Forelimb muscle (tissue), 1 donor: ENCODE data around the gene MAP2K7. TPM values are rescaled to one million over a fixed set of nuclear protein-coding genes. Genes with fewer than 3 reads are reported as not detected.
A peak's percentile ranks its signal among the peaks of the same experiment; 100 is the strongest.

Experiments
- DNase-seq: peaks from one replicate; pipeline ENCODE4 v3.0.0-alpha.2; 2013; ENCODE audit warnings: low read depth
- polyA plus RNA-seq: library from polyadenylated mRNA; unstranded; fragments of 120-200 nt; gene quantifications from one replicate; pipeline ENCODE4 v1.2.1, GENCODE V29; 2013; ENCODE audit not compliant: insufficient read length

Gene MAP2K7
- polyA plus RNA-seq, 1 donor = 23.3 TPM

DNA sequence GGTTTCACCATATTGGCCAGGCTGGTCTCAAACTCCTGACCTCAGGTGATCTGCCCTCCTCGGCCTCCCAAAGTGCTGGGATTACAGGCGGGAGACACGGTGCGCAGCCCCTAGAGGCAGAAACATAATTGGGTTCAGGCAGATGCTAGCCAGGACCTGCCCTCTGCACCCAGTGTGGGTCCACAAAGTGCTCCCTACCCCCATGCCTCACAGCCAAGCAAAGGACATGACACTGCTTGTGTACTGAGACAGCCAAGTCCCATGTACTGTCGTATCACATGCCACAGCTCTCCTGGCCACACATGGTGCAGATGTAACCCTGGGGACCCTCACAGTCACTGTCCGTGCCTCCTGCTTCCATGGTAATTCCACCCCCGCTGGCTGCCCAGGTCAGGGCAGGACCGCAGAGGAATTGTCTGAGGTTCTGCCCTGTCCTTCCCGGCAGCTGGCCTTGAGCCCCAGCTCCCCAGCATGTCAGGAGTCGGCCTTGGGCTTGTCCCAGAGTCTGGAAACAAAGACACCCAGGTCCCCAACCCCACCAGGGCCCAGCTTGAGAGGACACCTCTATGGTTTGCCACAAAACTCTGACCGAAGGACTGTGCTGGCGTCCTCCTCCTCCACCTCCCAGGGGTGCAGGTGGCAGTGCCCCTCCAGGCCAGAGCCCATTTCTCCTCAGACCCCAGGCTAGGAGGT is 37.1 kb upstream of the MAP2K7 start:
- no peak for DNase-seq

DNA sequence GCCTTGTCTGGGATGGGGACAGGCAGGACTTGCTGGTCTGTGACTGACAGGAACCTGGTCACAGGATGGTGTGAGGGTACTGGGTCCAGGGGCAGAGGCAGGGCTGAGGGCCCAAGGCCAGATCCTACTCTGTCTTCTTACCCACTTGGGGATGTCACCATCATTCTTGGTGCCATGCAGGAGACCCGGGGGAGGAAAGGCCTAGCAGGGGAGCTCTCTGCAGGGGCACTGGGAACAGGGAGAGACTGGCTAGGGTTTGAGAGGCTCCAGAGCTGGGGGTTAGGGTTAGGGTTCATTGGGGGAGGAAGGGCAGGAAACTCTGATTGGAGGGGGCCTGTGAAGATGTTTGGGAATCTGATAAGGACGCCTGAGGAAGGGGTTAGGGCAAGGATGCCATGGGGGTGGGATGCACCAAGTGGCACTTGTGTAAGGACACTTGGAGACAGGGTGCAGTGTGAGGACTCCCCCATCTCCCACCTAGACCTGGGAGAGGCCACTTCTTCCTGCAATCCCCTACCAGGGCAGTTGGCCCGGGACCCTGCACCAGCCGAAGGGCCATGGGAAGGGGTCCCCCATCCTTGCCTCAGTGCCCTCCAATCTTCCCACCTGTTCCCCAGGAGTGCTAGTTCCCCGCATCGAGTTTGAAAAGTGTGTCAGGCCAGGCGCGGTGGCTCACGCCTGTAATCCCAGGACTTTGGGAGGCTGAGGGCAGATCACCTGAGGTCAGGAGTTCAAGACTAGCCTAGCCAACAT is 36.4 kb upstream of the MAP2K7 start:
- DNase-seq = no peak

DNA sequence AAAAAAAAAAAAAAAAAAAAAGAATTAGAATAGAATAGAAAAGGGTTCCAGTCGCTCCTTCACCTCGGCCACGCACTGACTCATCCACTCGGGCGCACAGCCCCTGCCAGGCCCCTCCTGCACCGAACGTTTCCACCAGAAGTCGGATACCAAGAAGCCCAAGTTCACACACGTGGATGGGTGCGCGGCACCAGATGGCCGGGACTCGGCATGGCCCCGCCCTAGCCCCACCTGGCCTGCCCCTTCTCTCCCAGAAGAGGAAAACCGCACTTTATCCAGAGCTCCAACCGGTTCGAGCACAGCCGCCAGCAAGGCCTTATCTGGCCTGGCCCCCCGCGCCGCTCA is 35.4 kb upstream of the MAP2K7 start:
- DNase-seq = no peak

DNA sequence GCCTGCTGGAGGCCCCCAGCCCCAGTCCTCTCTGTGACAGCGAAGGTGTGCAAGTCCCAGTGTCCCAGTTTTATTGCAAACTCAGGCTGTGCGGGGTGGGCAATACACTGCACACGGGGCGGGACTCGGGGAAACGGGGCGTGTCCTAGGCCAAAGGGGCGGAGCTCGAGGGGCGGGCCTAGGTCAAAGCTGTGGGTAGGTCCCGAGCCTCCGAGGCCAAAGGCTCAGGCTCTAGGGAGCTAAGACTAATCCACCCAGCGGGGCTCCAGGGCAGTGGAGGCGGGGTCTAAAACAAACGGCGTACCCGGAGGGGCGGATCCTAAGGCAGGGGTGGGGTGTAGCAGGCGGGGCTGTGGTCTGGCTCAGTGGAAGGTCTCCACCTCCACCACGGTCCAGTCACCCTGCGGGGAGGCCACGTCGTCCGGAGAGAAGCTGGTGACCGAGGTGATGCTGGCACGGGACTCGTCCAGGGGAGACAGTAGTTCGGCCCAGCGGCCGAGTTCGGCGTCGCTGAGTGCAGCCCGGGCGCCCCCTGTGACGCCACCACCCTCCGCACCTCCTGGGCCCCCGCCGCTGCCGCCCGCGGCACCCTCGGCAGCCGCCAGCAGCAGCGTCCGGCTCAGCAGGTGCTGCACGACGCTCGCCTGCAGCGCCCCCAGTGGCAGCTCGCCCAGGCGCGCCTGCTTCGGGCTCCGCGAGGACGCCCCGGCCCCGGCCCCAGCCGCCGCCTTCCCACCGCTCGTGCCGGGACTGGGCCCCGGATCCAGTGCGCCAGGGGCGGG is 34.8 kb upstream of the MAP2K7 start:
- DNase-seq = no peak

DNA sequence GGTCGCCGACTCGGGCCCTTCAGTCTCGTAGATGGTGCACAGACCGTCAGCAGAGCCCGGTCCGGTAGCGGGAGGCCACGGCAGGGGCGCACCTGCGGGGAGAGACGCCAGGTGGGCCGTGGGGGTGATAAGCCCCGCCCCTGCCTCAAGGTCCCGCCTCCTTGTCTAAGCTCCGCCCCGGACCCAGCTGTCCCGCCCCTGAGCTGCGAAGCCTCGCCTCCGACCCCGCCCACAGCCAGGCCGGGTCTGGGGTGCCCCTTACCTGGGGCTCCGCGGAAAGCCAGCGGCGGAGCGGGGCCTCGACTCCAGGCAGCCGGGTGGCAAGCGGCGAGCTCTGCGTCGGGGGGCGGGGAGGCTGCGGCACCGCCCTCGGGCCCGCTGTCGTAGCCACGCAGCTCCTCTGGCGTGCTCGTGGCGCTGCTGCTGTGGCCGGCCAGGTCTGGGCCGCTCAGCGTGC is 34.2 kb upstream of the MAP2K7 start:
- DNase-seq = no peak

DNA sequence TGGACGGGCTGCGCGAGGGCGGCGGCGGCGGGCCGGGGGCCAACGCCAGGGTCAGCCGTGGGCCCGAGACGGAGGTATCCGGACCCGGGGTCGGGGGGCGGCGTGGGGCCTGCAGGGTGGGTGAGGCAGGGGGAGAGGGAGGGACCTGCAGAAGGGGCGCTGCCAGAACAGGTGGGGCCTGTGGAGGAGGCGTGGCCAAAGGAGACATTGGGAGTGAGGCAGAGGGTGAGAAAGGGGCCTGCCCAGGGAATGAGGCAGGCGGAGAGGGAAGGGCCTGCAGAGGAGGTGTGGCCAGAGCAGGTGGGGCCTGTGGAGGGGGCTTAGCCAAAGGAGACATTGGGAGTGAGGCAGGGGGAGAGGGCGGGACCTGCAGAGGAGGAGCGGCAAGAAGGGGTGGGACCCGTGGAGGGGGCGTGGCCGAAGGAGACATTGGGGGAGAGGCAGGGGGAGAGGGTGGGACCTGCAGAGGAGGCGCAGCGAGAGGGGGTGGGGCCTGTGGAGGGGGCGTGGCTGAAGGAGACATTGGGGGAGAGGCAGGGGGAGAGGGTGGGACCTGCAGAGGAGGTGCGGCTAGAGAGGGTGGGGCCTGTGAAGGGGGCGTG is 33.7 kb upstream of the MAP2K7 start:
- DNase-seq = no peak

DNA sequence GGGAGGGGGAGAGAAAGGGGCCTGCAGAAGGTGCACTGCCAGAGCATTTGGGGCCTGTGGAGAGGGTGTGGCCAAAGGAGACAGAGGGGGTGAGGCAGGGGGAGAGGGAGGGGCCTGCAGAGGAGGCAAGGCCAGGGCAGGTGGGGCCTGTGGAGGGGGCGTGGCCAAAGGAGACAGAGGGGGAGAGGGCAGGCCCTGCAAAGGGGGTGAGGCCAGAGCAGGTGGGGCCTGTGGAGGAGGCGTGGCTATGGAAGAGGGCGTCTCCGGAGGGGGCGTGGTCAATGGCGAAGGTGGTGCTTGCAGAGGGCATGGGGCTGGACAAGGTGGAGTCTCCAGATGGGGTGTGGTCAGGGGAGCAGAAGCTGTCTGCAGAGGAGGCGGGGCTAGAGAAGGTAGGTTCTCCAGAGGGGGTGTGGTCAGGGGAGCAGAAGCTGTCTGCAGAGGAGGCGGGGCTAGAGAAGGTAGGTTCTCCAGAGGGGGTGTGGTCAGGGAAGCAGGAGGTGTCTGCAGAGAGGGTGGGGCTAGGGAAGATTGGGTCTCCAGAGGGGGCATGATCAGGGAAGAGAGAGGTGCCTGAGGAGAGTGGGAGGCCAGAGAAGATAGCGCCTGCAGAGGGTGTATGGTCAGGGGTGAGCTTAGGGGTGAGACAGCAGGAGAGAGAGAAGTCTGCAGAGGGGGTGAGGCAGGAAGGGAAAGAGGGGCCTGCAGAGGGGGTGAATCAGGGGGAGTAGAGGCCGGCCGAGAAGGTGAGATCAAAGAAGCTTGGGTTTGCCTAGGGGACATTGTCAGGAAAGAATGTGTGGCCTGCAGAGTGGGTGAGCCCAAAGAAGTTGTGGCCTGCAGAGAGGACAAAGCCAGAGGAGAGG is 32.9 kb upstream of the MAP2K7 start:
- no peak for DNase-seq

DNA sequence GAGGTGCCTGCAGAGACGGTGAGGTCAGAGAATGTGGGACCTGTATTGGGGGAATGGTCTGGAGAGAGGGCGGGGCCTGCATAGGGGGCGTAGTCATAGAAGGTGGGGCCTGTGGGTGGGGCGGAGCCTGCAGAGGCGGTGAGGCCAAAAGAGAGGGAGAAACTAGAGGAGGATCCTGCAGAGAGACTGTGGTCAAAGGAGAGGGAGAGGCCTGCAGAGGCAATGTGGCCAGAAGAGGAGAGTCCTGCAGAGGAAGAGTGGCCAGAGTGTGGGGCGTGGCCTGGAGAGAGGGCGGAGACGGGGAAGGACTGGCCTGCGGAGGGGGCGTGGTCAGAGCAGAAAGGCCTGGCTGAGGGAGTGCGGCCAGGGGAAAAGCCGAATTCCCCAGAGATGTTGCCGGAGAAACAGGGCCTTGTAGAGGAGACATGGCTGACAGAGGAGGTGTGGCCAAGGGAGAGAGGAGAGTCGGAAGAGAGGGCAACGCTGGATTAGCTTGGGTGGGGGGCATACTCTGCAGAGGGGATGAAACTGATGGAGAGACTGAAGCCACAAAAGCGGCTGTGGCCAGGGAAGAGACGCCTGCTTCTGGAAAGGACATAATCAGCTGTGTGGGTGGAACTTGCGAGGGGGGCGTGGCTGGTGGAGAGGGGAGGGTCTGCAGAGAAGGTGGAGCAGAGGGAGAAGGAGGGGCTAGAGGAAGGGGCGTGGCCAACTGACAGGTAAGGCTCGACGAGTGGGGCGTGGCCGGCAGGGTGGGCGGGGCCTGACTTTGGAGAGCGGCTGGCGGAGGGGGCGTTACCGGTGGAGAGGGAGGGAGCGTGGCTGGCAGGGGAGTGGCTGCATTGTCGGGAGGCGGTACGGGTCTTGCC is 32.0 kb upstream of the MAP2K7 start:
- peak; percentile 48 for DNase-seq

DNA sequence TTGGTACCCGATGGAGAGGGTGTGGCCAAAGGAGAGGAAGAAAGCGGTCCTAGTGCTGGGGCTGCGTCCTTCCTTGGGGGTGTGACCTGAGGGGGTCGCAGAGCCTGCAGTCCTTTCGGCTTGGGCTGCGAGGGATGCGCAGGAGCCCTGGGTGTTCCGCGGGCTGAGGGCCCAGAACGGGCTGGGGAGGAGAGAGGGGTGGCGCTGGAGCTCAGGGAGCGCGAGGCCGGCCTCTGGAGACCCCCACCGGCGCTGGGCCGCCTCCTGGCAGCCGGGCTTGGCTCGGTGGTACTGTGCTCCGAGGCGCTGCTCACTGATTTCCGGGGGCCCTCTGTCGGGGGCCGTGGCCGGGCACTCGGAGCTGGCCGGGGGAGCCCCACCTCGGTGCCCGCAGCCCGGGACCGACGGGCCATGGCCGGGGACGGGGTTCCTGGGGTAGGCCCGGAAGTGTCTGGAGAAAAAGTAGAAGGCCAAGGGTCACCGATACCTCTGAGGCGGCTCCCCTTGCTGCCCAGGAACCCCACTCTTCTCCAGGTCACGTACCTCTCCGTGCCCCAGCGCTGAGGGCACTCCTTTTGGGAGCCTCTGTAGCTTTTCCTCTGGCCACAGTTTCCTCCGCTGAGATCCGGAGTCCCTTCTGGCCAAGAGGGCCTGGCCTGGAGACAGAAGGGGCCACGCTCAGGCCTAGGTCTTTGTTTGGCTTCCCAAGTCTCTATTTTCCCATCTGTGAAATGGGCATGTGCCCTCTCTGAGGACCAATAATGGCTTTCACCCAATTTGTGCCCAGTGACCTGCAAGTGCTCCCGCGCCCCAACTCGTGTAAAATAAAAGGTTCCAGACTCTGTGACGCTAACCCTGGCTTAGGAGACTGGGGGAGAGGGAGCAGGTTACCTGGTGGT is 31.1 kb upstream of the MAP2K7 start:
- DNase-seq = no peak

DNA sequence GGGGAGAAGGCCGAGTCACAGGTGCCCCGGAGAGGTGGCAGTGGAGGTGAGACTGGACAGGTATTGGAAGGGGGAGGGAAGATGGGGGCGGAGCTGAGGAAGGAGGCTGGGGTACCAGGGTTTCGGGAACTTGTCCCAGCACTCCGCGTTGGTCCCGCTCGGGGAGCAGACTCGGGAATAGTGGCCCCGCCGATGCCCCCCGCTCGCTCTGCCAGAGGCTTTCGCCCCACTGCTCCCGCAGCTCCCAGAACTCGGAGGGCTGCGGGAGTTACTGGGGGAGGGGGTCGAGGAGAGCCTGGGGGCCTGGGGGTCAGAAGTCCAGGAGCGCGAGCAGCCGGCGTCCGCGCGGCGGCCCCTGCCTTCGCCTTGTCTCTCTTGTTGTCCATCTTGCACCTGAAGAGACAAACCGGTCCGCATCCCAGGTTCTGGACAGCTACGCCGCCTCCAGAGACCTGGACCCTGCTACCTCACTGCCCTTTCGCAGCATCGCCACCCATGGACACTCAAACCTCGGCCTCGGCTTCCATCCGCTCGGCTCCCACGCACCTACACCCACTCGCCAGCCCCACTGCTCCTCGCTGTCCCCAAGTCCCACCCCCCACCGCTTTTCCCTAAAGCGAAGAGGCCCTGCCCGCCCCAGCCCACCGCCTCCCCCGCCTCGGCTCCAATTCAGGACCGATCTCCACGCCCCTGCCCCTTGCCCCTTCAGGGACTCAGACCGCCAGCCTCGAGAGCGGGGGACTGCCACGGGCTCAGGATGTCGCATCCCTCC is 30.2 kb upstream of the MAP2K7 start:
- DNase-seq = no peak

DNA sequence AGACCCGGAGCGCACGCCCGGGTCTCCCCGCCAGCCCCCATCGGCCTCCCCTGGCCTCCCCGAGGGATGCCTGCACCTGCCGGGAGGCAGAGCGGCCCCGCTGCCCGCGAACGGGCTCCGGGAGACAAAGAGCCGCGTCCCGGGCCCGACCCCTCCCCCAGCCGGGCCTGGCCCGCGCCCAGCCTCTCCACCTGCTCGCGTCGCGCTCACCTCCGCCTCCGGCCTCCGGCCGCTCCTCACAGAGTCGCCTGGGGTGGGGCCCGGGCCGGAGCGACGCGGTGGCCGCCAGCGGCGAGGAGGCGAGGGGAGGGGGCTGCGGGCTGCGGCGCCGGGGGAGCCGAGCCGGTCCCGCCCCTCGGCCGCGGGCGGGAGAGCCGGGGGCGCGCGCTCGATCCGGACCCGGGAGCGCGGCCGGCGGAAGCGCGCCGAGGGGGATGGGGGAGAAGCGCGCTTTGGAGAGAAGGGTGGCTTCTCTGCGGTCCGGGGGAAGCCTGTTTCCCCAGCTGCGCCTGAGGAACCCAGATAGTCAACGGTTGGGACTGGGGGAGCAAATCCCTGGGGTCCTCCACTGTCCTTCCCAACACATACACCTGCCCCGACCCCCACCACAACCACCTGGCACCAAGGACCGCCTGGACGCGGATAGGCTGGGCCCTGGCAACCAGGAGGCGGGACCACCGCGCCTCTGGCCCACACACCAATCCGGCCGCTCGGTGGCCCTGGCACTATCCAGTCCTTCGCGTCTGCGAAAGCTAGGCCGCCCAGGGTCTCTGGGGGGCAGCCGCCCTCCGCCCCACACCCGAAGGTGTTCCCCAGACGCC is 29.4 kb upstream of the MAP2K7 start, which contains the start of gene PRR36:
PRR36 (minus strand) TSS at position 315 of the 821 bp plus-strand sequence. CDS start 701 bp downstream, outside the sequence.
- DNase-seq = no peak

DNA sequence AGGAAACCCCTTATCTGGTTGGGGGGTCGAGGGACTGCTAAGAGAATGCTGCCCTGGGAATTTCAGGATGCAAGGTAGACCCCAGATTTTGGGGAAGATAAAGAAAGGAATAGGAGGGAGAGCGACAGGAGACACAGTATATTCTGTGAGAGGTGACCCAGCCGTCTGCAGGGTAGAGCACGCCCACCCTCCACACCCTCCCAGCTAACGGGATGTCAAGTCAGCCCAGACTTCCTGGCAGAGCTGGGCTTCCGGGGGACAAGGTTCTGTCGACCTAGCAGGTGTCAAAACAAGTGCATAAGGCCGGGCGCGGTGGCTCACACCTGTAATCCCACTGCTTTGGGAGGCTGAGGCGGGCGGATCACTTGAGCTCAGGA is 28.8 kb upstream of the MAP2K7 start:
- DNase-seq = no peak

DNA sequence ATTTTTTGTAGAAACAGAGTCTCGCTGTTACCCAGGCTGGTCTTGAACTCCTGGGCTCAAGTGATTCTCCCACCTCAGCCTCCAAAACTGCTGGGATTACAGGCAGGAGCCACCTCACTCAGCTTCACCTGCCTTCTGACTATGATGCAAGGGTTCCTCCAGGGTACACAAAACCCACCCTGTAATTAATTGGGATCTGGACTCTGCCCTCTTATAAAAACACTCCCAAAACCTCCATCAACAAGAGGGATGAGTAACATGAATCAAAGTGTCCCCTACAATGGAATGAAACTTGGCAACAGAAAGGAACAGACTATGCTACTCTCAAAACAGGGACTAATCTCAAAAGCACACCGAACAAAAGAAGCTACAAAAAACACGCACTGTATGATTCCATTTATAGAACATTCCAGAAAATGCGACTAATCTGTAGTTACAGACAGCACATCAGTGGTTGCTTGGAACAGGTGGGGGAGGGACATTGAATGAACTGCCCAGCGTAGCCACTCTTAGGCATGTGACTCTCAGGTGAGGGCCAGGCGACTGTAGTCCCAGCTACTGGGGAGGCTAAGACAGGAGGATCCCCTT is 26.3 kb upstream of the MAP2K7 start:
- no peak for DNase-seq

DNA sequence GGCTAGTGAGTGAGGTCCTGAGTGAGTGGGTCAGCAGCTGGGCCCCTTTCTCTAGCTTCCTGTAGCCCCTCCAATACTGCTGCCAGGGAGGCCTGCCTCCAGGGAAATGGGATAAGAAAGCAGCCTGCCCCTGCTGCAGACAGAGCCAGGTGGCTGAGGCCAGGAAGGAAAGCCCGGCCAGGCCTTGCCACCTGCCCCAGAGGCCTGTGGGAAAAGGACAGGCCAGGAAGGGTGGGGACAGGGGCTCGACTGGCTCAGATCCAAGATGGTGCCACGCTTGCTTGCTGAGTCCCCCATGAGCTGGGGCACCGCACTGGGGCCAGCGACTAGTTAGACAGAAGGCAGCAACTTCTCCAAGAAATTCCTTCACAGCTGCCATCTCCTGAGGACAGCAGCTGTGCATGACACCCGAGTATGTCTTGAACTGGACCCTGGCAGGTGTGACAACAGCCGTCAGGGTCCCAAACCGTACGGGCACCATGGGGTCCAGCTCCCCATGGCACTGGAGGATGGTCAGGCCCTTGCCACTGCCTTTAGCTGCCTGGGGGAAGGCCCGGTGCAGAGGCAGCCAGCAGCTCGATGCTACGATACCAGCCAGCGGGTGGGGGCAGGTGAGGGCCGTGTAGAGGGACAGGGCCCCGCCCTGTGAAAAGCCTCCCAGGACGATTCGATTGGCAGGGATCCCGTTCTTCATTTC is 24.4 kb upstream of the MAP2K7 start:
- no peak for DNase-seq

DNA sequence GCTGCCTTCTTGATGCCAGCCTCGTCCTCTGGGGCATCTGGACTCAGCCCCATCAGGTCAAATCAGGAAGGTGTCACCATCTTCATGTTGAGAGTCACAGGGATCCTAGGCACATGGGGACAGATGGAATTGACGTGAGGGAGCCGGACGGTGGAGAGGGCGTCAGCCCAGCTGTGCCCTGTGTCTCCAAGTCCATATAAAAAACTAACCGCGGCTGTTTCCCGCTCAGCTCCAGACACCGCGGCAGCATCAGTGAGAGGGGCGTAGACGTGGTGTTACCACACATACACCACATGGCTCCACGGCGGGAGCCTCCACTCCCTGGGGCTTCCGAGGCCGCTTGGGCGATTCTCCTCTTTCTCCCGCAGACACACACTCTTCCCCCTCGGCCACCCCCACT is 23.8 kb upstream of the MAP2K7 start:
- no peak for DNase-seq

DNA sequence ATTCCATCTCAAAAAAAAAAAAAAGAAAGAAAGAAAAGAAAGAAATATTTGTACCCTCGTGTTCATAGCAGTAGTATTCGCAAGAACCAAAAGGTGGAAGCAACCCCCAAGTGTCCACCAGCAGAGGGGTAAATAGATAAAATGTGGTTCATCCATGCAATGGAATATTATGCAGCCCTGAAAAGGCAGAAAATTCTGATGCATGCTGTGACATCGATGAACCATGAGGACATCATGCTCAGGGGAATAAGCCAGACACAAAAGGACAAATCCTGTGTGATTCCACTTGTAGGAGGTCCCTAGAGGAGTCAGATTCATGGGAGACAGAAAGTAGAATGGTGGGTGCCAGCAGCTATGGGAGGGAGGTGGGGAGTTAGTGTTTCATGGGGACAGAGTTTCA is 21.8 kb upstream of the MAP2K7 start:
- no peak for DNase-seq
